ENCODE data around the gene PPFIBP1.
"Not testable (repeated sequence)": the region's sequence is repeated elsewhere in the genome, so short reads cannot be mapped to it uniquely, and the experiment has no call there.

DNA sequence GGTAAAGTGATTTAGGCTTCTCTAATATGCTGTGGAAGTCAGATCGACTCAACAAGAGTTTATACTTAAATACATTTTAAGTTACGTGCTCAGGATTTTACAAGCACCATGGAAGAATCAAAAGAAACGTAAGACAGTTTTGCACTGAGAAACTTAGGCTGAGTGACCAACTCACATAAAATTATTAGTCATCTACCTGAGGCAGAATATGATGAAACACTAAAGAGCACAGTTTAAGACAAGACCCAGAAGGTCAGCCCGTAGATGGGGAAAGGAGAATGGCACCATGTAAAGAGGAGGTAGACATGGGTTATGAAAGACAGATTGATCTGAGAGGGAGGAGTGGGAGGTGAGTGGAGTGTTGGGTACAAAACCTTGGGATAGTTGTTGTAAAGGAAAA, 118.4 kb downstream of the PPFIBP1 start:
- not testable (repeated sequence) for TF ChIP-seq CTCF, POLR2A, POLR2AphosphoS5 (IDR thresholded peaks at IDR 0.05)

All from prostate gland (tissue), 2 donors.